Measurements from ENCODE around the gene MAF. TPM values are rescaled to one million over a fixed set of nuclear protein-coding genes. Genes with fewer than 3 reads are reported as not detected.

Gene MAF
- polyA plus RNA-seq, 1 experiment: 0.07 TPM

DNA sequence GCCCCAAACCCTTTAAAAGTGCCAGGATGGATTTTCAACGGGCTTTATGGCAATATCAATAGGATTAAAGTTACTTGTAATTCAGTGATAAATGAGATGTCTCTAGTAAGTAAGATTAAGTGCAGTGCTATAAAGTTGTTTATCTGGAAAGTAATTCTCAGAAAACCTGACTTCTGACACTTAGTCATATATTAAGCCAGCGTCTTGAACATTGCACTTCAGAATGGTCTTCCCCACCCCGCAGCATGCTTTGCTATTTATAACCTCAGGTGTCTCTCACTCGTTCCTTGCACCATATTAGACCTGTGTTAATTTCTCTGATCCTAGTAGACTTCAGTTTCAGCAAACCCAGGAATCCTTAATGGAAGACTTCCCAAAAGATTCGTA lies 2.1 kb upstream of the MAF start:
- DNase-seq (ENCODE audit: low read depth, low spot score): no peak
- POLR2A ChIA-PET: no interaction called here
- TF ChIP-seq, protein P1, sequence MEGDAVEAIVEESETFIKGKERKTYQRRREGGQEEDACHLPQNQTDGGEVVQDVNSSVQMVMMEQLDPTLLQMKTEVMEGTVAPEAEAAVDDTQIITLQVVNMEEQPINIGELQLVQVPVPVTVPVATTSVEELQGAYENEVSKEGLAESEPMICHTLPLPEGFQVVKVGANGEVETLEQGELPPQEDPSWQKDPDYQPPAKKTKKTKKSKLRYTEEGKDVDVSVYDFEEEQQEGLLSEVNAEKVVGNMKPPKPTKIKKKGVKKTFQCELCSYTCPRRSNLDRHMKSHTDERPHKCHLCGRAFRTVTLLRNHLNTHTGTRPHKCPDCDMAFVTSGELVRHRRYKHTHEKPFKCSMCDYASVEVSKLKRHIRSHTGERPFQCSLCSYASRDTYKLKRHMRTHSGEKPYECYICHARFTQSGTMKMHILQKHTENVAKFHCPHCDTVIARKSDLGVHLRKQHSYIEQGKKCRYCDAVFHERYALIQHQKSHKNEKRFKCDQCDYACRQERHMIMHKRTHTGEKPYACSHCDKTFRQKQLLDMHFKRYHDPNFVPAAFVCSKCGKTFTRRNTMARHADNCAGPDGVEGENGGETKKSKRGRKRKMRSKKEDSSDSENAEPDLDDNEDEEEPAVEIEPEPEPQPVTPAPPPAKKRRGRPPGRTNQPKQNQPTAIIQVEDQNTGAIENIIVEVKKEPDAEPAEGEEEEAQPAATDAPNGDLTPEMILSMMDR (IDR thresholded peaks at IDR 0.05; ENCODE audit: low read depth, low read length): no peak; the same call in 1 of the 2 replicates
- Histone ChIP-seq H3K4me3 (ENCODE audit: low read depth, low read length) (no peak overlapping the region), H3K27ac (ENCODE audit: low read depth, low read length) (no peak overlapping the region), H3K27me3 (ENCODE audit: control insufficient read depth, insufficient read depth, low read length) (peaks cover 23% of the 10 kb centered on the region), H3K9me3 (ENCODE audit: control insufficient read depth, insufficient read depth, low read length) (no peaks in the 10 kb centered on the region; the same call in 1 of the 2 replicates)
- CTCF ChIA-PET: interaction anchor here (0.7 to 1.5 kb wide), 13 partner anchors 11 to 1478 kb away, joined by 3 to 9 read pairs (median 4); no protein-coding TSS in a partner anchor

DNA sequence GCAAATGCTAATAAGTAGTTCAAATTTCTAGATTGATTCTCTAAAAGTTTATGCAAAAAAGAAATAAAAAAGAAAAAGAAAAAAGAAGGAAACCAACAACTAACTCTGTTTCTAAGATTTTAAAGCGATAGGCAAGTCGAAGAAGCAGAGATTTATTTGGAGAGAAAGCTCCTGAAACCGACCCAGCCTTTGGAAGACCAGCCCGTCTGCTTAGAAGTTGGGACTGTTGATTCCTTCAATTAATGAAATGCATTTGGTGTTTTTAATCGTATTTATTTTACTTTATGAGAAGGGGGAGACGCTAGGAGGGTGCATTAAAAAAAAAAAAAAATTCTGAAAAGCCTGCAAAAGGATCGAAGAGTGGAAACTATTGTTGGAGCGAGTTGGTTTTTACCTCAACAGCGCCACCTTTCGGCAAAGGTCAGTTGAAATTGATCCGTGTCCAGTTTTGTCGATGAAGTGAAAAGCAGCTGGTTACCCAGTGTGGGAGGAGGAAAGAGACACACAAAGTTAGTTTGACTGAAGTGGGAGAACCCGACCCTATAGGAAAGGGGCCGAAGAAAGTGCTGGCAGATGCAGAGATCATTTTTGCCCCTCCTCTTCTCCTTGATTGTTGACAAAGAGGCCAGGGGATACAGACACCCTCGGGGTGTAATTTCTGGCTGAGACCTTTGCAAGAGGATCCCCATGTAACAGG lies 1.5 kb upstream of the MAF start:
- Histone ChIP-seq H3K27ac (ENCODE audit: low read depth, low read length) (no peak overlapping the region), H3K9me3 (ENCODE audit: control insufficient read depth, insufficient read depth, low read length) (no peaks in the 10 kb centered on the region; the same call in 1 of the 2 replicates), H3K4me3 (ENCODE audit: low read depth, low read length) (0 out of 2 replicates have a peak overlapping the region, but pooled peaks have one; percentile 48), H3K27me3 (ENCODE audit: control insufficient read depth, insufficient read depth, low read length) (peaks cover 26% of the 10 kb centered on the region)
- CTCF ChIA-PET: interaction anchor here (0.6 to 1.5 kb wide), 26 partner anchors 11 to 1895 kb away, joined by 3 to 9 read pairs (median 3); no protein-coding TSS in a partner anchor
- POLR2A ChIA-PET: no interaction called here
- peak; percentile 24 for DNase-seq (ENCODE audit: low read depth, low spot score)
- TF ChIP-seq, protein P1 (IDR thresholded peaks at IDR 0.05; ENCODE audit: low read depth, low read length): peak; percentile 72

DNA sequence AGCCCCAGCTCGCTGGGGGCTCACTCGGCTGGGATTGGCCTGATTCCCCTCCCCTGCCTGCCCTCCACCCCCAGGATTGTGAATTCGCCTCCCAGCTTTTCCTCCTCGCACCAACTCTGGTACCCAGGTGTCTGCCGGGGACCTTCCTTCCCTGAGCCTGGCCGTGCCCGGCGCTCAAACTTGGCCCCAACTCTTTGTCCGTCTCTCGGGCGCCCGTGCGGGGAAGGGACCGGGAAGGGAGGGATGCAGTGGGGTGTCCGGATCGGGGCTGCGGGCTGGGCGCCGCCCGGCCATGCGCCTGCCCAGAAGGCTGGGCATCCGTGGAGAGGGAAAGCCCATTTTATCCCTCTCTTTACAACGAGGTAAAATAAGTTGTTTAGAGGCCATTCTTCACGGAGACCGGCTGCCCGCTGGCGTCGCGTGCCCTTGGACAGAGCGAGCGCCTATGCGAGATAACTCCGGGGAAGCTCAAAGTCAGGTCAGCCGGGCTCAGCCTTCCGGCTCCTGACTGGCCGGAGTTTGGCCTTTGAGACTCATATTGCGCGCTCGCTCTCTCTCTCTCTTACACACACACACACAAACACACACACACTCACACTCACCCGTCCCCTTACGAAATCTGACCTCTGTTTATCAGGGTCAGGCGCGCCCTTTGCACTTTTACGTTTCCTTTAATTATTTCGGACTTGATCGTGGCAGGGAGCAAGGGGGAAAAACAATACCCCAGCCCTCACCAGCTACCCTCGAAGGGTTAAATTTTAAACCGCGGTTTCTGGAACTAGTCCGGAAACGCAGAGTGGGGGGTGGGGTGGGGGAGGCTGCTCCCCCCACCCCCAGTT lies 774 bp upstream of the MAF start:
- no peak for DNase-seq (ENCODE audit: low read depth, low spot score)
- CTCF ChIA-PET: interaction anchor here (0.5 to 1.5 kb wide), 20 partner anchors 16 to 1894 kb away, joined by 3 to 9 read pairs (median 4); no protein-coding TSS in a partner anchor
- Histone ChIP-seq H3K27me3 (ENCODE audit: control insufficient read depth, insufficient read depth, low read length) (peaks cover 26% of the 10 kb centered on the region), H3K4me3 (ENCODE audit: low read depth, low read length) (peak overlapping the region; percentile 48), H3K27ac (ENCODE audit: low read depth, low read length) (no peak overlapping the region), H3K9me3 (ENCODE audit: control insufficient read depth, insufficient read depth, low read length) (no peaks in the 10 kb centered on the region; the same call in 1 of the 2 replicates)
- POLR2A ChIA-PET: no interaction called here
- TF ChIP-seq, protein P1 (IDR thresholded peaks at IDR 0.05; ENCODE audit: low read depth, low read length): no peak

DNA sequence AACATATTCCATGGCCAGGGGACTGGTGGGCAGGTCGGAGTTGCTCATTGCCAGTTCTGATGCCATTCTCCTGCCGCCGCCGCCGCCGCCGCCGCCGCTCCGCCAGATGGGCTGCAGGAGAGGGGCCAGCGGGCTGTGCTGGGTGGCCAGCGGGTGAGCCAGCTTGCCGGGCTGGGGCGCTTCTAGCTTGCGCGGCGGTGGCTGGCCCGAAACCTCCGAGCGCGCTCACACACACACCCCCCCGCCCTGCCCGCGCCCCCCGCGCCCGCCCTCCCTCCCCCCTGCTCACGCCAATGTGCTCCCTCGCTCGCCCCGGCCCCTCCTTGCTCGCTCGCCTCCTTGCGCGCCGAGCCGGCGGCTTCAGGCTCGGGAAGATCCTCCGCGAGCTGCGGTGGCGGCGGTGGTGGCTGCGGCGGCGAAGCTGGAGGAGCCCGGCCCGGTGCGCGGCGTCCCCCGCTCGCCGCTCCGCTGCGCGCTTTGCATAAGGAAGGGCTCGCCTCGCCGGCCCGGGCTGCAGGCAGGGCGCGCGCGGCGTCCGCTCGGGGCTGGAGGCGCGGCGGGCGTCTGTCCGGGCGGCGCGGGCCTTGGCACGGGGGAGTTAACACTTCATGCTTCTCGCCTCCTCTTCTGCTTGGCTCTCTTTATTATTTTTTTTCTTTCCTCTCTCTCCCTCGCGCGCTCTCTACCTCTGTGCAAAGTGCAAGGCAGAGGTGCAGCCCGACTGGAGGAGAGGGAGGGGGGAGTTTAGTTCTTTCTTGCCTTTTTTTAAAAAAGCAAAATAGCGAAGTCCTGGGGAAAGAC lies 500 bp downstream of the MAF start:
- Histone ChIP-seq H3K27ac (ENCODE audit: low read depth, low read length) (no peak overlapping the region), H3K4me3 (ENCODE audit: low read depth, low read length) (peak overlapping the region; percentile 48), H3K9me3 (ENCODE audit: control insufficient read depth, insufficient read depth, low read length) (no peaks in the 10 kb centered on the region; the same call in 1 of the 2 replicates), H3K27me3 (ENCODE audit: control insufficient read depth, insufficient read depth, low read length) (peaks cover 26% of the 10 kb centered on the region)
- ChIA-PET POLR2A (no interaction called here), CTCF (interaction anchor here (1.2 kb wide), 1 partner anchor 769 kb away, joined by 3 read pairs; no protein-coding TSS in a partner anchor)
- no peak for DNase-seq (ENCODE audit: low read depth, low spot score)
- TF ChIP-seq, protein P1 (IDR thresholded peaks at IDR 0.05; ENCODE audit: low read depth, low read length): no peak

Measured in AG04450 (cell line).